Ovary (tissue), 9 donors: ENCODE results near the gene OR11G2. TPM values are rescaled to one million over a fixed set of nuclear protein-coding genes. Genes with fewer than 3 reads are reported as not detected.
"Not testable (repeated sequence)": the region's sequence is repeated elsewhere in the genome, so short reads cannot be mapped to it uniquely, and the experiment has no call there.

Source experiments
- DNase-seq, 5 donors: peaks; one replicate each; pipeline ENCODE4 v3.0.0-alpha.2; 2019 to 2020
- H3K27ac ChIP-seq, 2 donors: fragments of 200-600 bp; one replicate each; pipeline versions ENCODE4 v1.5.1 to v1.8.0; 2019 to 2022
- H3K27me3 ChIP-seq: fragments of 200-600 bp; one replicate; pipeline ENCODE4 v1.8.0; 2022
- H3K36me3 ChIP-seq: fragments of 200-600 bp; sonication (generic); one replicate; pipeline ENCODE4 v1.5.1; 2019
- H3K4me1 ChIP-seq: one replicate; pipeline ENCODE4 v1.8.1; 2013; ENCODE audit warnings: mild to moderate bottlenecking, moderate library complexity; ENCODE audit not compliant: insufficient read depth
- H3K4me3 ChIP-seq: fragments of 200-600 bp; sonication (generic); one replicate; pipeline ENCODE4 v1.5.1; 2017
- H3K9me3 ChIP-seq, 2 donors: fragments of 200-600 bp in 1 of 2; sonication (generic) in 1 of 2; one replicate each; pipeline versions ENCODE4 v1.5.1 to v1.8.1; 2013 to 2019; ENCODE audit warnings: mild to moderate bottlenecking in 1 of 2, moderate library complexity in 1 of 2
- EP300 ChIP-seq: sonication (generic); formaldehyde crosslinking; IDR thresholded peaks from one replicate; pipeline ENCODE4 v1.6.1; 2017; ENCODE audit warnings: antibody characterized with exemption
- POLR2A ChIP-seq: fragments of 450-650 bp; IDR thresholded peaks from one replicate; pipeline ENCODE4 v1.6.1; 2017; ENCODE audit warnings: antibody characterized with exemption, mild to moderate bottlenecking, moderate library complexity
- WGBS, 3 donors: extraction: QIAGEN DNeasy Blood & Tissue Kit in 1 of 3; methylation state at CpG; one replicate each; pipeline versions ENCODE4 v1.1.5 to v1.1.7; 2013 to 2017; 5-methylcytosine and 5-hydroxymethylcytosine counted together
- intact Hi-C, 4 donors: fragments of 100-400 bp; cut with DNase I; formaldehyde crosslinking; loops; one replicate each; pipeline versions ENCODE4 v1.11.0 to v1.15.1; 2022 to 2023
- polyA plus RNA-seq, 2 donors: library from polyadenylated mRNA; stranded (reverse); fragments of 200-250 nt in 1 of 2; fragments of 350-450 nt in 1 of 2; fragmentation: Illumina TruSeq in 1 of 2; extraction: RNeasy Lipid Tissue Mini Kit (QIAGEN cat#74804) in 1 of 2; gene quantifications; one replicate each; pipeline ENCODE4 v1.2.3, GENCODE V29; 2013 to 2014
- total RNA-seq, 7 donors: library from RNA; depleted of rRNA in 2 of 7; stranded (reverse); fragments of >200 nt in 2 of 7; fragmentation: NEBNext Ultra II Directional in 3 of 7; extraction: Animal tissue kit (Norgen Biotek cat#: 25700) in 3 of 7; gene quantifications; one replicate each; pipeline versions ENCODE4 v1.1.0 to v1.2.4, GENCODE V29; 2016 to 2023
- TF ChIP-seq, protein P1 (sequence below), 3 donors: fragments of 450-650 bp in 2 of 3; fragments of 200-600 bp in 1 of 3; IDR thresholded peaks; one replicate each; pipeline versions ENCODE4 v1.5.1 to v1.8.0; 2016 to 2022; ENCODE audit warnings: antibody characterized with exemption in 3 of 3, mild to moderate bottlenecking in 1 of 3
- donor health status: DM: no; HTN: no; CAD: no; lungs with moderate emphysema.
- donor health status: DM: no; HTN: no; CAD: no.
- donor health status: Bipolar disorder and iron deficiency.
- donor health status: DM: yes; HTN: yes; CAD: no.
- donor health status: DM: no; HTN: no; CAD: no.
- donor health status: DM: yes; HTN: yes; CAD: no.

Gene OR11G2
- total and polyA plus RNA-seq, 9 donors = not detected

DNA sequence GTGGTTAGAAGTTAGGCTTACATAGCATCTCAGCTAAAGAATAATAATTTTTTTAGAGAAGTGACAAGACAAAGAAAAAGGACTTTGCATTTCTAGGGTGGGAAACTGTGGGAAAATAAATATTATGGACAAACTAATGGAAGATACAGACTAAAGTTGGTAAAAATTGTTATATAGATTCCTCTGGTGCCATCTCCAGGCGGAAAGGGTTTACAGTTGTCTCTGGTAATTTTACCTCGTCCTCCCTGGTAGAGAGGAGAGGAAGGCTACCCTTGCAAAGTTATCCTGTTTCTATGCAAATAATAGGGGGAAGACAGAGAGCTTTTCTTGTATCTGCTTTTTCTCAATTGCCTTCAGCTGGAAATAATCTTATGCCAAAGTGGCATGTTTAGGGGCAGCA, 5.2 kb downstream of the OR11G2 start:
- Histone ChIP-seq H3K4me3 (no peak overlapping the region), H3K27ac (no peak overlapping the region), H3K4me1 (no peaks in the 10 kb centered on the region), H3K36me3 (no peaks in the 10 kb centered on the region), H3K27me3 (no peaks in the 10 kb centered on the region), H3K9me3 (no peaks in the 10 kb centered on the region)
- 14 to 50% (median 27%) methylated on average over 2 of the region's 2 CpGs for WGBS, 3 donors
- intact Hi-C loops = no loop called here
- no peak for DNase-seq
- TF ChIP-seq, protein P1, sequence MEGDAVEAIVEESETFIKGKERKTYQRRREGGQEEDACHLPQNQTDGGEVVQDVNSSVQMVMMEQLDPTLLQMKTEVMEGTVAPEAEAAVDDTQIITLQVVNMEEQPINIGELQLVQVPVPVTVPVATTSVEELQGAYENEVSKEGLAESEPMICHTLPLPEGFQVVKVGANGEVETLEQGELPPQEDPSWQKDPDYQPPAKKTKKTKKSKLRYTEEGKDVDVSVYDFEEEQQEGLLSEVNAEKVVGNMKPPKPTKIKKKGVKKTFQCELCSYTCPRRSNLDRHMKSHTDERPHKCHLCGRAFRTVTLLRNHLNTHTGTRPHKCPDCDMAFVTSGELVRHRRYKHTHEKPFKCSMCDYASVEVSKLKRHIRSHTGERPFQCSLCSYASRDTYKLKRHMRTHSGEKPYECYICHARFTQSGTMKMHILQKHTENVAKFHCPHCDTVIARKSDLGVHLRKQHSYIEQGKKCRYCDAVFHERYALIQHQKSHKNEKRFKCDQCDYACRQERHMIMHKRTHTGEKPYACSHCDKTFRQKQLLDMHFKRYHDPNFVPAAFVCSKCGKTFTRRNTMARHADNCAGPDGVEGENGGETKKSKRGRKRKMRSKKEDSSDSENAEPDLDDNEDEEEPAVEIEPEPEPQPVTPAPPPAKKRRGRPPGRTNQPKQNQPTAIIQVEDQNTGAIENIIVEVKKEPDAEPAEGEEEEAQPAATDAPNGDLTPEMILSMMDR (IDR thresholded peaks at IDR 0.05) = no peak
- TF ChIP-seq POLR2A (no peak), EP300 (no peak)

DNA sequence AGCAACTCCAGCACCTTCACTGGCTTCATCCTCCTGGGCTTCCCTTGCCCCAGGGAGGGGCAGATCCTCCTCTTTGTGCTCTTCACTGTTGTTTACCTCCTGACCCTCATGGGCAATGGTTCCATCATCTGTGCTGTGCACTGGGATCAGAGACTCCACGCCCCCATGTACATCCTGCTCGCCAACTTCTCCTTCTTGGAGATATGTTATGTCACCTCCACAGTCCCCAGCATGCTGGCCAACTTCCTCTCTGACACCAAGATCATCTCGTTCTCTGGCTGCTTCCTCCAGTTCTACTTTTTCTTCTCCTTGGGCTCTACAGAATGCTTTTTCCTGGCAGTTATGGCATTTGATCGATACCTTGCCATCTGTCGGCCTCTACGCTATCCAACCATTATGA, 6.8 kb downstream of the OR11G2 start:
- no peak overlapping the region for H3K4me3 ChIP-seq
- no peak for DNase-seq
- no peak overlapping the region for H3K27ac ChIP-seq
- intact Hi-C loops = no loop called here
- no peaks in the 10 kb centered on the region for H3K4me1 ChIP-seq
- H3K9me3 ChIP-seq = no peaks in the 10 kb centered on the region
- WGBS, 3 donors = 69 to 88% (median 84%) methylated on average over 5 to 6 of the region's 6 CpGs
- TF ChIP-seq POLR2A = no peak
- no peak for TF ChIP-seq EP300
- TF ChIP-seq, protein P1 (IDR thresholded peaks at IDR 0.05) = no peak
- H3K36me3 ChIP-seq = no peaks in the 10 kb centered on the region
- no peaks in the 10 kb centered on the region for H3K27me3 ChIP-seq

DNA sequence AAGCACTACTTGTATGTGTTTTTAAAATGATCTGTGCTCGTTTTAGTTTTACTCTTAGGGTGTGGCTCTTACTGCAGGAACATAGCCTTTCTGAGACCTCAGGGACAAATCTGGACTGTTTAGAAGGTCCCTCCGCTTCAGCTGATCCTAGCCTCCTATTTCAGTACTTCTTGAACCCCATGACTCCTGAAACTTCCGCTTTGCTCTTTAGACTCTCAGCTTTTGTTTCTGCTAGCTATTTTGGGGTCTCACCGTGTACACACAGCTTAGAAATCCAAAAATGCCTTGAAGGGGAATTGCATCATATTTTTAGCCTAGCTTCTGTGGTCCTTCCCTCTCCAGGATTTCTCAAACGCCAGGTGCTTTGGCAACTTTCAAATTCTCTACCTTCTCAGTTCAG, 8.3 kb downstream of the OR11G2 start:
- Histone ChIP-seq H3K4me1 (no peaks in the 10 kb centered on the region), H3K4me3 (no peak overlapping the region), H3K9me3 (no peaks in the 10 kb centered on the region), H3K36me3 (no peaks in the 10 kb centered on the region), H3K27ac (no peak overlapping the region), H3K27me3 (no peaks in the 10 kb centered on the region)
- intact Hi-C loops = no loop called here
- TF ChIP-seq, protein P1 (IDR thresholded peaks at IDR 0.05) = no peak
- no peak for TF ChIP-seq POLR2A
- TF ChIP-seq EP300 = no peak
- WGBS, 3 donors = 51 to 65% (median 52%) methylated on average over 5 of the region's 5 CpGs
- no peak for DNase-seq

DNA sequence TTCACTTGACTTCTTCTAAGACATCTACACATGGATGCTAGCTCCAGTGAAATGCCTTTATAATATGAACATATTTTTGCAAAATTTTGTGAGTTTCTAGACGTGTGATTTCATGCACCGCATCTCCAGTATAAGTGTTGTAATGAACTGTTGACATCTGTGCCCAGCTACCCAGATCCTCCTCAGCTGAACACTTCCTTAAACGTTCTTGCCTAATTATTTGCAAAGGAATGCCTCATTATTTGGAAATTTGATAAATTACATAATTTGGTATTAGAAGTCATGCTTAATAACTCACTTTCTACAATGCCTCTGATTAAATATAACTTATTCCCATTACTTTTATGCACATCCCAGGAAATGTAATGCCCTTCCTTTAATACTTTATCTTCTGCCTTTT, 14.0 kb downstream of the OR11G2 start:
- Histone ChIP-seq H3K4me1 (no peaks in the 10 kb centered on the region), H3K27ac (no peak overlapping the region), H3K27me3 (no peaks in the 10 kb centered on the region), H3K9me3 (no peaks in the 10 kb centered on the region), H3K4me3 (no peak overlapping the region), H3K36me3 (no peaks in the 10 kb centered on the region)
- WGBS, 3 donors = 53 to 60% (median 55%) methylated on average over 3 of the region's 3 CpGs
- TF ChIP-seq, protein P1 (IDR thresholded peaks at IDR 0.05) = no peak
- TF ChIP-seq EP300 (no peak), POLR2A (no peak)
- no peak for DNase-seq
- intact Hi-C loops = no loop called here

DNA sequence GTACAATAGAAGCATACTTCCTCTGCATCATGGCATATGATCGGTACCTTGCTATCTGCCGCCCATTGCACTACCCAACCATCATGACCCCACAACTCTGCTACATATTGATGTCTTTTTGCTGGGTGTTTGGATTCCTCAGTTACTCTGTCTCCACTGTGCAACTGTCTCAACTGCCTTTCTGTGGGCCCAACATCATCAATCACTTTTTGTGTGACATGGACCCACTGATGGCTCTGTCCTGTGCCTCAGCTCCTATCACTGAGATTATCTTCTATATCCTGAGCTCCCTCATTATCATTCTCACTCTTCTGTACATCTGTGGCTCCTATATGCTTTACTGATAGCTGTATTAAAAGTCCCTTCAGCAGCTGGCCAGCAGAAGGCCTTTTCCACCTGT, 18.9 kb downstream of the OR11G2 start:
- no peak for DNase-seq
- Histone ChIP-seq H3K27me3 (no peaks in the 10 kb centered on the region), H3K9me3 (no peaks in the 10 kb centered on the region), H3K4me3 (no peak overlapping the region), H3K4me1 (no peaks in the 10 kb centered on the region), H3K36me3 (no peaks in the 10 kb centered on the region), H3K27ac (no peak overlapping the region)
- intact Hi-C loops = no loop called here
- 75 to 96% (median 86%) methylated on average over 2 of the region's 2 CpGs for WGBS, 3 donors
- no peak for TF ChIP-seq EP300

DNA sequence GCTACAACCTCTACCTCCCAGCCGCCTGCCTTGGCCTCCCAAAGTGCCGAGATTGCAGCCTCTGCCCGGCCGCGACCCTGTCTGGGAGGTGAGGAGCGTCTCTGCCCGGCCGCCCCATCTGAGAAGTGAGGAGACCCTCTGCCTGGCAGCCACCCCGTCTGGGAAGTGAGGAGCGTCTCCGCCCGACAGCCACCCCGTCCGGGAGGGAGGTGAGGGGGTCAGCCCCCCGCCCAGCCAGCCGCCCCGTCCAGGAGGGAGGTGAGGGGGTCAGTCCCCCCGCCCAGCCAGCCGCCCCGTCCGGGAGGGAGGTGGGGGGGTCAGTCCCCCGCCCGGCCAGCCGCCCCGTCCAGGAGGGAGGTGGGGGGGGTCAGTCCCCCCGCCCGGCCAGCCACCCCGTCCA, 21.7 kb downstream of the OR11G2 start:
- H3K27me3 ChIP-seq, DNase-seq, intact Hi-C loops, H3K27ac ChIP-seq, H3K4me3 ChIP-seq, H3K36me3 ChIP-seq, H3K4me1 ChIP-seq, H3K9me3 ChIP-seq: not testable (repeated sequence)
- WGBS, 3 donors = 82 to 87% (median 83%) methylated on average over 4 to 21 of the region's 28 CpGs
